Measurements from ENCODE around the gene APBA3.

APBA3 gene

GRCh38 chr19:3800996-3801395 is 39.5 kb upstream of the APBA3 start:
- H3K4me3 ChIP-seq (ENCODE audit: low read length), result no peak overlapping the region
- DNase-seq (ENCODE audit: low read depth), result no peak
- no peak for TF ChIP-seq CTCF (IDR thresholded peaks at IDR 0.05; ENCODE audit: insufficient read depth, low read depth, low read length, missing control alignments)

- no peak for TF ChIP-seq CTCF (IDR thresholded peaks at IDR 0.05; ENCODE audit: insufficient read depth, low read depth, low read length, missing control alignments)
- no peak for DNase-seq (ENCODE audit: low read depth)
- H3K4me3 ChIP-seq (ENCODE audit: low read length), result no peak overlapping the region
Measured at GRCh38 chr19:3798137-3798536, 36.6 kb upstream of the APBA3 start.

- H3K4me3 ChIP-seq (ENCODE audit: low read length), result no peak overlapping the region
- DNase-seq (ENCODE audit: low read depth), result no peak
- TF ChIP-seq CTCF (IDR thresholded peaks at IDR 0.05; ENCODE audit: insufficient read depth, low read depth, low read length, missing control alignments), result no peak
Measured at GRCh38 chr19:3796358-3796757, 34.9 kb upstream of the APBA3 start.

- no peak for TF ChIP-seq CTCF (IDR thresholded peaks at IDR 0.05; ENCODE audit: insufficient read depth, low read depth, low read length, missing control alignments)
- no peak overlapping the region for H3K4me3 ChIP-seq (ENCODE audit: low read length)
- DNase-seq (ENCODE audit: low read depth), result no peak
Measured at GRCh38 chr19:3793799-3794198, 32.3 kb upstream of the APBA3 start.

- no peak overlapping the region for H3K4me3 ChIP-seq (ENCODE audit: low read length)
- DNase-seq (ENCODE audit: low read depth), result no peak
- no peak for TF ChIP-seq CTCF (IDR thresholded peaks at IDR 0.05; ENCODE audit: insufficient read depth, low read depth, low read length, missing control alignments)
Measured at GRCh38 chr19:3792114-3792513, 30.6 kb upstream of the APBA3 start.

- no peak for DNase-seq (ENCODE audit: low read depth)
- TF ChIP-seq CTCF (IDR thresholded peaks at IDR 0.05; ENCODE audit: insufficient read depth, low read depth, low read length, missing control alignments), result no peak
Measured at GRCh38 chr19:3790941-3791340, 29.4 kb upstream of the APBA3 start.

GRCh38 chr19:3790209-3790734 is 28.8 kb upstream of the APBA3 start:
- no peak for DNase-seq (ENCODE audit: low read depth)
- no peak overlapping the region for H3K4me3 ChIP-seq (ENCODE audit: low read length)
- no peak for TF ChIP-seq CTCF (IDR thresholded peaks at IDR 0.05; ENCODE audit: insufficient read depth, low read depth, low read length, missing control alignments)

More at GRCh38 chr19:3790941-3791340, 29.4 kb upstream of the APBA3 start:
- H3K4me3 ChIP-seq (ENCODE audit: low read length), result no peak overlapping the region

Data from epithelial cell of esophagus (primary cell).